ENCODE data around the gene DNAH17.

Gene DNAH17

GRCh38 chr17:78379131-78379491 is 198.1 kb downstream of the DNAH17 start:
- DNase-seq = no peak

GRCh38 chr17:78378225-78379130 is 198.7 kb downstream of the DNAH17 start, which contains the start of gene PGS1:
Gene PGS1, plus strand, starts transcription at chr17:78378649. Its CDS starts 17 bp downstream, at chr17:78378666.
- DNase-seq = peak; percentile 84

DNA sequence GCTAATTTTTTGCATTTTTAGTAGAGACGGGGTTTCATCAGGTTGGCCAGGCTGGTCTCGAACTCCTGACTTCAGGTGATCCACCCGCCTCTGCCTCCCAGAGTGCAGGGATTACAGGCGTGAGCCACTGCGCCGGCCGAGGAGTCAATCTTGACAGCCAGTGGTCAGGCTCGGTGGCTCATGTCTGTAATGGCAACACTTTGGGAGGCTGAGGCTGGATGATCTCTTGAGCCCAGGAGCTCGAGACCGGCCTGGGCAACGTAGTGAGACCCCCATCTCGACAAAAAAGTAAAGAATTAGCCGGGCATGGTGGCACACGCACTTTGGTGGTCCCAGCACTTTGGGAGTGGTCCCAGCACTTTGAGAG is 199.4 kb downstream of the DNAH17 start:
- no peak for DNase-seq

DNA sequence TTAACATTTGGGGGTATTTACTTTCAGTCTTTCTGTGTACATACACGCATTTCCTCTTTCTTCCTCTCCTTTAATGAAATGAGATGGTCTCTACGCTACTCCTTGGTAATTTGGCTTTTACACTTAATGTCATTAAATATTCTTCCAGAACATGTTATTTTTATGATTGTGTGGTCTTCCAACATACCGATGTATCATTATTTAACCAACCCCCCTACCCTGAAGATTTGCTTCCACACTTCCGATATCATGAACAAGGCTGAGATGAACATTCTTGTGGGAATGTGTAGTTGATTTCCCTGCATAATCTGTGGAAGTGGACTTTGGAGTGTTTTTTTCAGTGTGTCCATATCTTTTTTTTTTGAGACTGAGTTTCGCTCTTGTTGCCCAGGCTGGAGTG is 201.0 kb downstream of the DNAH17 start:
- no peak for DNase-seq

- DNase-seq = no peak
Observed at GRCh38 chr17:78375401-78376151, 201.6 kb downstream of the DNAH17 start.

- DNase-seq = no peak
Observed at GRCh38 chr17:78374631-78375274, 202.4 kb downstream of the DNAH17 start.

DNA sequence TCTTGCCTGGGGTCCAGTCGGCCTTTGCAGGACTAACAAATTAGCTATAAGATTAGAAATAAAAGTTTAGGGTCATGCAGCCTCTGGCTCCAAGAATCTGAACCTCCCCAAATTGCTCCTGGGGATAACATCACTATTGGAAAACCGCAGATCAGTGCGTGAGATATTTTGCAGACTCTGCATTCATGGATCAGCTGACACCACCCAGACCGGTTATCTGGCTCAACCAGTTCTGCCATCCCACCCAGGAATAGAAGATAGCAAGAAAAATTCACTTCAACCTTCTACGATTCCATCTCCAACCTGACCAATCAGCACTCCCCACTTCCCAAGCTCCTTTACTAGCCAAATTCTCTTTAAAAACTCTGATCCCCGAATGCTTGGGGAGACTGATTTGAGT is 203.0 kb downstream of the DNAH17 start:
- no peak for DNase-seq
